Forelimb muscle (tissue), 1 donor: ENCODE data around the gene ITPRIP. TPM values are rescaled to one million over a fixed set of nuclear protein-coding genes. Genes with fewer than 3 reads are reported as not detected.

Experiments used
- DNase-seq: peaks from one replicate; pipeline ENCODE4 v3.0.0-alpha.2; 2013; ENCODE audit warnings: low read depth
- polyA plus RNA-seq: library from polyadenylated mRNA; unstranded; fragments of 120-200 nt; gene quantifications from one replicate; pipeline ENCODE4 v1.2.1, GENCODE V29; 2013; ENCODE audit not compliant: insufficient read length

ITPRIP gene
- polyA plus RNA-seq, 1 donor, result 7.1 TPM

GRCh38 chr10:104342941-104343411 lies 4.7 kb upstream of the ITPRIP start:
- DNase-seq, result no peak

- DNase-seq, result no peak
Measured at GRCh38 chr10:104340641-104341040, 2.4 kb upstream of the ITPRIP start.

- DNase-seq, result no peak
Measured at GRCh38 chr10:104340111-104340526, 1.9 kb upstream of the ITPRIP start.

GRCh38 chr10:104339469-104340110 lies 1.3 kb upstream of the ITPRIP start:
- no peak for DNase-seq

GRCh38 chr10:104337521-104337984 lies 712 bp downstream of the ITPRIP start:
- no peak for DNase-seq

GRCh38 chr10:104336821-104337467 lies 1.3 kb downstream of the ITPRIP start:
- no peak for DNase-seq

- DNase-seq, result no peak
Measured at GRCh38 chr10:104334965-104335650, 3.2 kb downstream of the ITPRIP start.

- no peak for DNase-seq
Measured at GRCh38 chr10:104334561-104334960, 3.7 kb downstream of the ITPRIP start.

- no peak for DNase-seq
Measured at GRCh38 chr10:104333728-104334373, 4.4 kb downstream of the ITPRIP start.

GRCh38 chr10:104333032-104333727 lies 5.1 kb downstream of the ITPRIP start:
- DNase-seq, result no peak

- DNase-seq, result no peak
Measured at GRCh38 chr10:104332243-104333031, 5.8 kb downstream of the ITPRIP start.

- no peak for DNase-seq
Measured at GRCh38 chr10:104331208-104331838, 6.9 kb downstream of the ITPRIP start.

GRCh38 chr10:104330168-104331110 lies 7.8 kb downstream of the ITPRIP start:
- DNase-seq, result peak; percentile 90

- DNase-seq, result no peak
Measured at GRCh38 chr10:104329735-104330134, 8.5 kb downstream of the ITPRIP start.

- no peak for DNase-seq
Measured at GRCh38 chr10:104328896-104329710, 9.2 kb downstream of the ITPRIP start.

GRCh38 chr10:104328646-104328895 lies 9.7 kb downstream of the ITPRIP start:
- no peak for DNase-seq

GRCh38 chr10:104327745-104328645 lies 10.3 kb downstream of the ITPRIP start:
- DNase-seq, result peak; percentile 80
